Fibroblast of villous mesenchyme (primary cell): ENCODE measurements around the gene UQCR11. TPM values are rescaled to one million over a fixed set of nuclear protein-coding genes. Genes with fewer than 3 reads are reported as not detected.

Source experiments
- DNase-seq: peaks from one replicate; pipeline ENCODE4 v3.0.0-alpha.2; 2010; ENCODE audit warnings: low read depth
- H3K4me3 ChIP-seq: 2 replicates; pipeline ENCODE4 v1.5.1; 2011; ENCODE audit warnings: low read depth, mild to moderate bottlenecking, low read length
- CTCF ChIP-seq: IDR thresholded peaks from 2 replicates; pipeline ENCODE4 v1.5.1; 2012; ENCODE audit warnings: low read depth, mild to moderate bottlenecking, low read length; ENCODE audit not compliant: insufficient read depth
- total RNA-seq: library from RNA; depleted of rRNA; stranded (reverse); fragments of >200 nt; gene quantifications from 2 replicates; pipeline ENCODE4 v1.2.3, GENCODE V29; 2012

Gene UQCR11
- total RNA-seq, 1 donor: 53.5 TPM

- H3K4me3 ChIP-seq: no peak overlapping the region
- DNase-seq: no peak
- TF ChIP-seq CTCF: no peak
Measured at GRCh38 chr19:1630012-1630411, 24.8 kb upstream of the UQCR11 start.

DNA sequence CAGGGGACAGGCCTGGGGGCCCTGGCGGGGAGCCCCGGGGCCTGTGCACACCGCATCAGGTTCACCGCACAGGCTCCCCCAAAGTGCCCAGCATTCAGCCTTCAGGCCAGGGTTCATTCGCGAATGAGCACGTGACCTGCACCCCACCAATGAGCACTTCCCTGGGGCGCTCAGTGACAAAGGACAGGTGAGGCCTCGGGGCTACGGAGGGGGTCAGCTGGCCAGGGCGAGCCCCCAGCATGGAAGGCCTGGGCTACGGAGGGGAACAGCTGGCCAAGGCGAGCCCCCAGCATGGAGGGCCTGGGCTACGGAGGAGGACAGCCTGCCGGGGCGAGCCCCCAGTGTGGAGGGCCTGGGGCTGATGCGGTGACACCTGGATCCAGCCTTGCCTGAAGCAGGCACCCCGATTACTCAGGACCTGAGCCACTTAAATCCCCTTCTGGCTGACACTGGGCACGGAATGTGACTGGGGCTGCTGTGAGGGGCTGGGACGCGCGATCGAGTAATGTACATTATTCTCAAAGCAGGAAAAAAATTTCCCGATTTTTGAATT lies 24.1 kb upstream of the UQCR11 start:
- TF ChIP-seq CTCF: no peak
- H3K4me3 ChIP-seq: no peak overlapping the region
- DNase-seq: no peak

GRCh38 chr19:1627194-1627593 lies 21.9 kb upstream of the UQCR11 start:
- TF ChIP-seq CTCF: no peak
- no peak overlapping the region for H3K4me3 ChIP-seq
- DNase-seq: no peak

DNA sequence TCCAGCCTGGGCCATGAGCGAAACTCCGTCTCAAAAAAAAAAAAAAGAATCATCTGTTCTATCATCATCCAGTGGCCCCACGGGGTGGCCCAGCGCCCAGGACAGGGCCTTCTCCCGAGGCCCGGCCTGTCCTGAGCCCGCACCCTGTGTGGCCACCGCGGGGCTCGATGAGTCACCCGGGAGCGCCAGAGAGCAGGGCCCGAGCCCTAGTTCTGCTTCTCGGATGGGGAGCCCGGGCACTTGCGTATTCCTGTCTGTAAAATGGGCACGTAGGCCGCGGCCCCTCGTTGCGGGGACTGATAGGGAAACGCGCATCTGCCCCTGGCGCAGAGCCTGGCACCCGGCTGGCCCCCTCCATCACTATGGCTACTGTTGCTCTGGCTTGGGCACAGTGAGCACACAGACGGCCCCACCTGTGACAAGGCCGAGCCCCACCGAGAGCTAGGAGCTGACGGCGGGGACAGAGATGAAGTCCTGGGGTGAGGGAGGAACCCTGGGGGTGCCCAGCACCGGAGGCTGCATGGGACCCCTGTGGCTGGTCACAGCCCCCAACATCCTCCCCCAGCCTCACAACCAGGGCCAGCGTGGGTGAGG lies 21.3 kb upstream of the UQCR11 start:
- no peak for DNase-seq
- no peak for TF ChIP-seq CTCF
- H3K4me3 ChIP-seq: no peak overlapping the region

DNA sequence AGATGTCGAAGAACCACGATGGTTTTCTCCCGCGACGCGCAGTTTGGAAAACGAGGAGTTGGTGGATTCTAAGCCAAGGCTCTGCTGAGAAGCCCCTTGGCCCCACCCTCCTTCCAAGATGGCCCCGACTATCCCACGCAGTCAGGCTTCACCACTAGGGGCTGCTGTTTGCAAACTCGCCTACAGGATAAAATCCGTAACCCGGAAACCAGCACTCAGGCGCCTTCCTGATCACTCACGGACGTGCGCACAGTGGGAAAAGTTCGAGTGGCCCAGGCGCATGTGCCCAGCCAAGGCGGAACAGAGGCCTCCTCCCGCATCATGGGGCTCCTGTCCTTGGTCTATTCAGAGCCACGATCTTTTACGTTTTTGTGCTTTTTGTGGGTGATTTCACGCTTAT lies 19.2 kb upstream of the UQCR11 start:
- peak; percentile 56 for DNase-seq
- no peak overlapping the region for H3K4me3 ChIP-seq
- peak; percentile 81 for TF ChIP-seq CTCF

GRCh38 chr19:1622541-1622940 lies 17.3 kb upstream of the UQCR11 start:
- no peak for TF ChIP-seq CTCF
- no peak overlapping the region for H3K4me3 ChIP-seq
- DNase-seq: no peak

GRCh38 chr19:1622007-1622406 lies 16.7 kb upstream of the UQCR11 start:
- H3K4me3 ChIP-seq: no peak overlapping the region
- TF ChIP-seq CTCF: no peak
- DNase-seq: no peak
